GM18505 (cell line): ENCODE results near the gene EFHD2.

Experiments
- ATAC-seq: cut with Tn5 transposase; IDR thresholded peaks from one replicate; pipeline ENCODE4 v1.9.1; 2021; ENCODE audit not compliant: unreplicated experiment
- POLR2A ChIP-seq: IDR thresholded peaks from 4 replicates; pipeline ENCODE4 v1.6.1; 2011; ENCODE audit warnings: borderline replicate concordance; ENCODE audit not compliant: insufficient read depth, insufficient read length; ENCODE audit errors: extremely low read depth

Gene EFHD2

GRCh38 chr1:15472587-15472986, 62.9 kb downstream of the EFHD2 start:
- no peak for ATAC-seq
- TF ChIP-seq POLR2A = no peak

DNA sequence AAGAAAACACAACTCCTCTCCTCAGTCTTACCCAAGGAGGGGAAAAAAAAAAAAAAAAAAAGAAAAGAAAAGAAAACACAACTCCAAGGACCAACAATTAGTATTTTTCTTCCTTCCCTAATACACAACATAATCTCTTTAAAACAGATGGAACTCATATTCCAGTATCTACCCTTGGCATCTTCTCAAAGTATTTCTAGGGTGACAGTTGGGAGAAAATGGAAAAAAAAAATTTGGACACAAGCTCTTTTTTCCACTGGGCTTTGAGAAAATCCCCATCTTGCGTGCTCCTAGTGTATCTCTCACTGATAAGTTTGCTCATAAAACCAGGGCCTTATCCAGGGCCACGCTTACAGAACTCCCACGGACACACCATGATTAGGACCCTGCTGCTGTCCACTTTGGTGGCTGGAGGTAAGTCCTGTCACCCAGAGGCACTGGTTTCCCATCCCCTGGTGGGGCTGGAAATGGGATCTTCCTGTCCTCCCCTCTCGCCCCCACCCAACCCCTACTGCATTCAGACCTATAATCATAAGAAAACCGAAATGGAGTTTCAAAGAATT, 66.1 kb downstream of the EFHD2 start, which contains the start of gene CELA2B:
Gene CELA2B, plus strand, starts transcription at position 353 of the 563 bp plus-strand sequence. Its CDS starts 22 bp downstream, at position 375.
- no peak for ATAC-seq
- TF ChIP-seq POLR2A = no peak

DNA sequence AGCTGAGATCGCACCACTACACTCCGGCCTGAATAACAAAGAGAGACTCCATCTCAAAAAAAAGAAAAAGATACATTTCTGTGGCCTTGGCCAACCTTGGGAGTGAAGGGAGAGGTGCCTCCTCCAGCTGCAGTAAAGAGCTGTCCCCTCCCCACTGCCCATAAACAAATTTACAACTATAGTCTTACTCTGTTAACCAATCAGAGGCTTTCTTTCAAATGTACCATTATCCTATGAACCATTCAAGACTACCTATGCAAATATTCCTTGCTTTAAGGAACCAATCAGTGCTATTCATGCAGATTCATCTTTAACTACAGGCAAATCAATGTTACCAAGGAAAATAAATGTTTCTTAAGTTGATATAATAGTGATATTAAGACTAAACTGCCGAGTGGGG, 67.2 kb downstream of the EFHD2 start:
- TF ChIP-seq POLR2A = no peak
- ATAC-seq = no peak

DNA sequence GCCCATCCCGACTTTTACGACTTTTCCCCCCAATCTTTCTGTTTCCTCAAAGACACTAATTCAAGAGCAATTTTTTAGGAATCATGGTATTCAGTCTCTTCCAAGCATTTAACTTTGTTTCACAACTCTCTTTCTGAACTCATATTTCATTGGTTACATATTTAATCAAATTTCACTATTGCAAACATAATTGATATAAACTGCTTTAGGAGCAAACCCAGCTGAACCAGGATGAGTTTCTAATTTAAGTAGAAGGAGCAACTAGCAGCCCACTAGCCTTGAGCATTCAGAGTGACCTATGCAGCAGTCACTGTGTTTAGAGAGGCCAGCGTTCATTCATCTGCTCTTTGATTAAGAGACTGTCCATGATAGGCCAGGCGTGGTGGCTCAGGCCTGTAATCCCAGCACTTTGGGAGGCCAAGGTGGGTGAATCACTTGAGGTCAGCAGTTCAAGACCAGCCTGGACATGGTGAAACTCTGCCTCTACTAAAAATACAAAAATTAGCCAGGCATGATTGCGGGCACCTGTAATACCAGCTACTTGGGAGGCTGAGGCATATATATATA, 68.0 kb downstream of the EFHD2 start:
- TF ChIP-seq POLR2A = no peak
- no peak for ATAC-seq
